Heart right ventricle (tissue), 16 donors: ENCODE data around the gene LYPD1. TPM values are rescaled to one million over a fixed set of nuclear protein-coding genes. Genes with fewer than 3 reads are reported as not detected.
A peak's percentile ranks its signal among the peaks of the same experiment; 100 is the strongest.

Experiments used
- ATAC-seq, 8 donors: fragments of 200-7000 bp; cut with Tn5 transposase; one replicate each; pipeline ENCODE4 v1.9.1; 2020; ENCODE audit warnings: mild to moderate bottlenecking in 8 of 8, moderate library complexity in 8 of 8, moderate number of reproducible peaks in 1 of 8
- DNase-seq, 2 donors: peaks; one replicate each; pipeline ENCODE4 v3.0.0-alpha.2; 2020
- H3K27ac ChIP-seq, 10 donors: fragments of 200-600 bp; sonication (generic) in 2 of 10; one replicate each; pipeline versions ENCODE4 v1.5.0 to v1.8.0; 2020 to 2022; ENCODE audit warnings: mild to moderate bottlenecking in 3 of 10
- H3K27me3 ChIP-seq, 7 donors: fragments of 200-600 bp; one replicate each; pipeline ENCODE4 v1.8.0; 2021 to 2022; ENCODE audit warnings: mild to moderate bottlenecking in 2 of 7
- H3K36me3 ChIP-seq, 9 donors: fragments of 200-600 bp; sonication (generic) in 1 of 9; one replicate each; pipeline versions ENCODE4 v1.5.0 to v1.8.0; 2020 to 2022; ENCODE audit warnings: mild to moderate bottlenecking in 2 of 9
- H3K4me1 ChIP-seq, 9 donors: fragments of 200-600 bp; sonication (generic) in 1 of 9; one replicate each; pipeline versions ENCODE4 v1.5.0 to v1.8.0; 2020 to 2022; ENCODE audit warnings: mild to moderate bottlenecking in 4 of 9
- H3K4me3 ChIP-seq, 10 donors: fragments of 200-600 bp; sonication (generic) in 2 of 10; one replicate each; pipeline versions ENCODE4 v1.5.0 to v1.8.0; 2020 to 2022; ENCODE audit warnings: mild to moderate bottlenecking in 7 of 10, moderate library complexity in 2 of 10
- H3K9me3 ChIP-seq, 11 donors: fragments of 200-600 bp in 10 of 11; sonication (generic) in 2 of 11; one replicate each; pipeline versions ENCODE4 v1.5.0 to v1.8.0; 2013 to 2022; ENCODE audit warnings: mild to moderate bottlenecking in 2 of 11, control low read depth in 1 of 11, moderate library complexity in 1 of 11
- CTCF ChIP-seq, 9 donors: fragments of 200-600 bp; sonication (generic) in 2 of 9; IDR thresholded peaks; one replicate each; pipeline versions ENCODE4 v1.5.0 to v1.8.0; 2021 to 2022; ENCODE audit warnings: antibody characterized with exemption in 9 of 9, mild to moderate bottlenecking in 5 of 9, moderate library complexity in 1 of 9
- WGBS, 2 donors: extraction: QIAGEN DNeasy Blood & Tissue Kit; methylation state at CpG; one replicate each; pipeline ENCODE4 v1.1.7; 2013; ENCODE audit warnings: inconsistent platforms in 1 of 2; 5-methylcytosine and 5-hydroxymethylcytosine counted together
- intact Hi-C, 10 donors: fragments of 100-400 bp; cut with DNase I; formaldehyde crosslinking; loops; one replicate each; pipeline versions ENCODE4 v1.11.1 to v1.14.2; 2022
- polyA plus RNA-seq, 2 donors: library from polyadenylated mRNA; stranded (reverse); fragments of 200-250 nt; gene quantifications; one replicate each; pipeline ENCODE4 v1.2.3, GENCODE V29; 2013
- total RNA-seq, 10 donors: library from RNA; stranded (reverse); fragmentation: NEBNext Ultra II Directional in 3 of 10; extraction: Animal tissue kit (Norgen Biotek cat#: 25700) in 3 of 10; gene quantifications; one replicate each; pipeline versions ENCODE4 v1.2.1 to v1.2.4, GENCODE V29; 2021 to 2023
- donor health status: Arrhythmogenic right ventricular cardiomyopathy.
- donor health status: ischemic (EF 13 %, LVEDD 7.1; RV severe dilation, severe dysfunction).
- donor health status: healthy with polysubstance abuse.
- donor health status: DM: no; HTN: yes; CAD: no.
- donor health status: DM: no; HTN: no; CAD: no.
- donor health status: ischemic (EF 25% LVEDD 6.9; RV normal size, moderate dysfunction).
- donor health status: ischemic (EF 25% LVEDD 5.7; RV mildly dilated, moderate dysfunction).
- donor health status: healthy.
- donor health status: DM: yes; HTN: yes; CAD: no.
- donor health status: Ischemic cardiomyopathy.
- donor health status: ischemic (EF 35%, LVEDD 5.7; RV mildly dilated, moderate dysfunction).
- donor health status: nonischemic (EF 11% LVEDD 7.7; RV severe dilation, severe dysfunction).
- donor health status: DM: yes; HTN: yes; CAD: no.
- donor health status: PGD.
- donor health status: ischemic (EF 29% LVEDD 5.4; RV normal size, mild dysfunction).
- donor health status: nonischemic (EF 23%, LVEDD 6.1; RV moderate dilation, normal function).

LYPD1 gene
- total and polyA plus RNA-seq, 12 donors: 0.16 to 0.72 (median 0.42) TPM; not detected in 3

- peak overlapping the region in 9 of 10 donors; percentile 40 to 63 (median 52) for H3K4me3 ChIP-seq
- H3K27me3 ChIP-seq: peaks cover 7 to 77% (median 51%) of the 10 kb centered on the region in 7 donors
- intact Hi-C loops: no loop called here
- peak in 1 of 8 donors; percentile 12 for ATAC-seq
- DNase-seq: no peak
- no peaks in the 10 kb centered on the region for H3K36me3 ChIP-seq
- H3K9me3 ChIP-seq: no peaks in the 10 kb centered on the region
- peaks cover 9 to 37% (median 24%) of the 10 kb centered on the region in 9 donors for H3K4me1 ChIP-seq
- no peak overlapping the region for H3K27ac ChIP-seq
- WGBS, 2 donors: 23 to 26% methylated on average over 23 of the region's 23 CpGs
- TF ChIP-seq CTCF (IDR thresholded peaks at IDR 0.05): no peak
Measured at GRCh38 chr2:132671151-132671835, 1.3 kb upstream of the LYPD1 start.

- peaks cover 9 to 37% (median 24%) of the 10 kb centered on the region in 9 donors for H3K4me1 ChIP-seq
- 0 to 1% methylated on average over 44 of the region's 44 CpGs for WGBS, 2 donors
- peak overlapping the region; percentile 40 to 63 (median 51) for H3K4me3 ChIP-seq
- H3K36me3 ChIP-seq: no peaks in the 10 kb centered on the region
- ATAC-seq (peak; percentile 13 to 83 (median 71)), DNase-seq (peak in 1 of 2 donors; percentile 15)
- intact Hi-C loops: no loop called here
- H3K9me3 ChIP-seq: no peaks in the 10 kb centered on the region
- H3K27ac ChIP-seq: no peak overlapping the region
- peaks cover 7 to 77% (median 55%) of the 10 kb centered on the region in 7 donors for H3K27me3 ChIP-seq
- TF ChIP-seq CTCF (IDR thresholded peaks at IDR 0.05): peak in 1 of 9 donors; percentile 20
Measured at GRCh38 chr2:132670496-132671150, 618 bp upstream of the LYPD1 start.

GRCh38 chr2:132668987-132669907, 758 bp downstream of the LYPD1 start:
- peak in 2 of 8 donors; percentile 36 to 51 for ATAC-seq
- no peak for TF ChIP-seq CTCF (IDR thresholded peaks at IDR 0.05)
- WGBS, 2 donors: 1% methylated on average over 80 of the region's 80 CpGs
- intact Hi-C loops: loop anchor here in 1 of 10 donors (10.0 kb wide), 1 partner anchor 506 kb away; no protein-coding TSS in a partner anchor
- Histone ChIP-seq H3K9me3 (no peaks in the 10 kb centered on the region), H3K4me3 (peak overlapping the region; percentile 40 to 63 (median 51)), H3K27ac (no peak overlapping the region), H3K4me1 (peaks cover 9 to 37% (median 24%) of the 10 kb centered on the region in 9 donors), H3K36me3 (no peaks in the 10 kb centered on the region), H3K27me3 (peaks cover 7 to 72% (median 63%) of the 10 kb centered on the region in 7 donors)
- DNase-seq: no peak
